ENCODE results near the gene BCKDK. TPM values are rescaled to one million over a fixed set of nuclear protein-coding genes. Genes with fewer than 3 reads are reported as not detected.

The BCKDK gene
- total RNA-seq, 1 experiment from 2014 or later: 58.3 TPM

- ChIA-PET CTCF (interaction anchor here (0.6 to 1.6 kb wide), 2 partner anchors 62 to 153 kb away, joined by 3 to 8 read pairs; no protein-coding TSS in a partner anchor), POLR2A (interaction anchor here (0.5 to 0.6 kb wide), 2 partner anchors 25 to 386 kb away, joined by 3 read pairs; no protein-coding TSS in a partner anchor)
- Mint-ChIP-seq H3K9me3 (no peaks in the 10 kb centered on the region), H3K27me3 (ENCODE audit: low read depth) (no peaks in the 10 kb centered on the region), H3K27ac (no peak overlapping the region), H3K4me3 (no peak overlapping the region), H3K4me1 (no peaks in the 10 kb centered on the region; the same call in 1 of the 2 replicates), H3K36me3 (peaks cover 30% of the 10 kb centered on the region)
- DNase-seq (ENCODE audit: low spot score) (no peak), ATAC-seq (no peak)
- TF ChIP-seq AFF4 (CRISPR knock-in tag; IDR thresholded peaks at IDR 0.05; ENCODE audit: borderline replicate concordance): no peak
- TF ChIP-seq ATF2 (CRISPR knock-in tag; IDR thresholded peaks at IDR 0.05; ENCODE audit: borderline replicate concordance, low read depth): no peak
- no peak for TF ChIP-seq GRHL2 (CRISPR knock-in tag; IDR thresholded peaks at IDR 0.05; ENCODE audit: insufficient replicate concordance, severe bottlenecking)
- no peak for TF ChIP-seq ESRRA (CRISPR knock-in tag; IDR thresholded peaks at IDR 0.05; ENCODE audit: borderline replicate concordance)
- no peak for TF ChIP-seq CREM (CRISPR knock-in tag; IDR thresholded peaks at IDR 0.05)
- no peak for TF ChIP-seq IRF2 (CRISPR knock-in tag; IDR thresholded peaks at IDR 0.05; ENCODE audit: borderline replicate concordance, low read depth)
- no peak for TF ChIP-seq ZSCAN18 (CRISPR knock-in tag; IDR thresholded peaks at IDR 0.05)
- TF ChIP-seq E2F1 (CRISPR knock-in tag; IDR thresholded peaks at IDR 0.05): no peak
- TF ChIP-seq PREB (CRISPR knock-in tag; IDR thresholded peaks at IDR 0.05; ENCODE audit: borderline replicate concordance): no peak
- TF ChIP-seq TCF7 (CRISPR knock-in tag; IDR thresholded peaks at IDR 0.05; ENCODE audit: low read depth): no peak
- TF ChIP-seq ATF1 (CRISPR knock-in tag; IDR thresholded peaks at IDR 0.05): no peak
- TF ChIP-seq TP53 (CRISPR knock-in tag; IDR thresholded peaks at IDR 0.05): no peak
- no peak for TF ChIP-seq RELA (CRISPR knock-in tag; IDR thresholded peaks at IDR 0.05; ENCODE audit: borderline replicate concordance)
- no peak for TF ChIP-seq ARID4B (CRISPR knock-in tag; IDR thresholded peaks at IDR 0.05; ENCODE audit: borderline replicate concordance)
- no peak for TF ChIP-seq NFATC4 (CRISPR knock-in tag; IDR thresholded peaks at IDR 0.05)
- no peak for TF ChIP-seq HMGXB4 (CRISPR knock-in tag; IDR thresholded peaks at IDR 0.05)
- no peak for TF ChIP-seq FOXP4 (CRISPR knock-in tag; IDR thresholded peaks at IDR 0.05)
Measured at GRCh38 chr16:31080035-31080629, 28.1 kb upstream of the BCKDK start.

Measured in WTC11 (cell line).